HuH-7.5 (cell line): ENCODE data around the gene FCRLA.
"Not testable (repeated sequence)": the region's sequence is repeated elsewhere in the genome, so short reads cannot be mapped to it uniquely, and the experiment has no call there.

Experiments
- DNase-seq: peaks from one replicate; pipeline ENCODE4 v3.0.0; 2011; ENCODE audit warnings: low spot score

FCRLA gene

DNA sequence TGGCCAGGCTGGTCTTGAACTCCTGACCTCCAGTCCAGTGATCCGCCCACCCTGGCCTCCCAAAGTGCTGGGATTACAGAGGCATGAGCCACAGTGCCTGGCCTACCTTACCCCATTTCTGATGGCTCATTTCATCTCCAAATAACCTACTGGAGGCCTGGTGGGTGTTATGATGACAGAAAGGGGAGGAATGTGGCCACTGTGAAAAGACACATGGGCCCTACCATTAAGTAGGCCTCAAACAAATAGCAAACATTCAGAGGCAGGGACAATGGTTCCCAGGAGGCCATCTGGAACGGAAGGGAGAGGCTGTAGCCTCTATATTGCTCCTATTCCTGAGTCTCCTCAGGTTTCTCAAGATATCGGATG is 932 bp upstream of the FCRLA start:
- no peak for DNase-seq

- no peak for DNase-seq
Measured at GRCh38 chr1:161707503-161707902, 474 bp downstream of the FCRLA start.

- no peak for DNase-seq
Measured at GRCh38 chr1:161709373-161709772, 2.3 kb downstream of the FCRLA start.

DNA sequence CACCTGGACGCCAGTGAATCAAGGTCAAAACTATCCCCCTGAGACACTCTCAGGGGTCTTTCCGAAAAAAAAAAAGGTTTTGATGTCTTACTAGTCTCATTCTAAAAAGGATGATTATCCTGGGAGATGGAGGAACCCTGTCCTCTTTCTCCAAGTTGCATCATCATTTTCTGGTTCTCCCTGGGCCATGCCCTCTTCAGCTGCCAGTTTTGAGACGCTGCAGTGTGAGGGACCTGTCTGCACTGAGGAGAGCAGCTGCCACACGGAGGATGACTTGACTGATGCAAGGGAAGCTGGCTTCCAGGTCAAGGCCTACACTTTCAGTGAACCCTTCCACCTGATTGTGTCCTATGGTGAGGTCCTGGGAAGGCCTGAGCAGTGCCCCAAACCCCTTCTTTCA is 3.5 kb downstream of the FCRLA start:
- DNase-seq = no peak

- no peak for DNase-seq
Measured at GRCh38 chr1:161718559-161719324, 11.7 kb downstream of the FCRLA start.

DNA sequence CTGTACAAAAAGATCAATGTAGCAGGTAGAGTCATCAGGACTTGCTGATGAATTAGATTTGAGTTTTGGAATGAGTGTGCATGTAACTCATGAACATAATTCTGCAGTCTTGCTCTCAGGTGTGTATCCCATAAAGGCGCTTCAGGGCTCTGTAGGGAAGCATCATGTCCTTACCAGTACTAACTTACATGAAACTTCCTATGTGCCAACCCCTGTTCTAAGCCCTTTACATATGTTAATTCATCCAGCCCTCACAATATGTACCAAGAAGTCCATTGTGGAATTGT is 12.2 kb downstream of the FCRLA start:
- DNase-seq = no peak

GRCh38 chr1:161720422-161720821 is 13.4 kb downstream of the FCRLA start:
- DNase-seq = no peak

- no peak for DNase-seq
Measured at GRCh38 chr1:161720956-161721737, 14.1 kb downstream of the FCRLA start, which contains the start of gene FCRLB. TSS of gene FCRLB (plus strand) at chr1:161721544. CDS start at chr1:161722673, 1,129 bp downstream.

- no peak for DNase-seq
Measured at GRCh38 chr1:161721738-161722343, 14.8 kb downstream of the FCRLA start.

GRCh38 chr1:161722406-161722805 is 15.4 kb downstream of the FCRLA start:
- DNase-seq = no peak

DNA sequence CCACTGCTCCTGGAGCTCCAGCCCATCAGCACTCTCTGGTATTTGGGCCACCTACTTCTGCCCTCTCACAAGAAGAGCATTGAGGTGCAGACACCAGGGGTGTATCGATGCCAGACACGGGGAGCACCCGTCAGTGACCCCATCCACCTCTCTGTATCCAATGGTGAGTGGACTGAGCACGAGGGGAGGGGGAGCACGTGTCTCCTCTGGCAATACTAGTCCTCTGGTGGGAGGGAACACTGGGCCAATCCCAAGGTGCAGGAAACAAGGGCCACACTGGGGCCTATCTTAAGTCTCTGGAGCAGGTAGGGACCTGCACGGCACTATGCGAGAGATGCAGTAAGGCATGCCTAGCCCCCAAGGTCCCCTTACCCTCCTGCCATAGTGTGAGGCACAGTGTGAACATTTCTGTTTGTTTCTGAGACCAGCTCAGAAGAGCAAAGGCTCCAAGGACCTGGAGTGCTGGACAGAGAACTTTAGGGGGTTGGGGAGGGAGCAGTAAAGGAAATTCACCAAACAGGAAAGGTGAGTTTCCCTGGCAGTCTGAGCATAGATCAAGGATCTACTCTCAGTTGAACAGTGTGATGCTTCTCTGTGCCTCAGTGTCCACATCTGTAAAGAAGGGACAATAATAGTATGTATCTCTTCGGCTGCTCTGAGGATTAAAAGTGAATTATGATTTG is 16.6 kb downstream of the FCRLA start:
- no peak for DNase-seq

DNA sequence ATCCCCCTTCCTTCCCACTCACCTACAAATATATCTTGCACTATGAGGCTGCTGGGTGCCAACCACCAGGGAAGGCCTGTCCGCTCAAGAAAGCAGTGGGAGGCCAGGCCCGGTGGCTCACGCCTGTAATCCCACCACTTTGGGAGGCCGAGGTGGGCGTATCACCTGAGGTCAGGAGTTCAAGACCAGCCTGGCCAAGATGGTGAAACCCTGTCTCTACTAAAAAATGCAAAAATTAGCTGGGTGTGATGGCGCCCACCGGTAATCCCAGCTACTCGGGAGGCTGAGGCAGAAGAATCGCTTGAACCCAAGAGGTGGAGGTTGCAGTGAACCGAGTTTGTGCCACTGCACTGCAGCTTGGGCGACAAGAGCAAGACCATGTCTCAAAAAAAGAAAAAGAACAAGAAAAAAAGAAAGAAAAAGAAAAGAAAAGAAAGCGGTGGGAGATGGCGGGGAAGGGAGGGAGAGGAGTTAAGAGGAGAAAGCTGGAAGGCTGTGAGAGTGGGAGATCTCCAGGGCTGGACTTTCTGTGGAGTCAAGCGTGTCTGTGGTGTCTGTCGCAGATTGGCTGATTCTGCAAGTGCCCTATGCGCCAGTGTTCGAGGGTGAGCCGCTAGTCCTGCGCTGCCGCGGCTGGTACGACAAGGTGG is 18.4 kb downstream of the FCRLA start:
- DNase-seq = not testable (repeated sequence)

- DNase-seq = peak; percentile 22
Measured at GRCh38 chr1:161725908-161726472, 19.0 kb downstream of the FCRLA start.

DNA sequence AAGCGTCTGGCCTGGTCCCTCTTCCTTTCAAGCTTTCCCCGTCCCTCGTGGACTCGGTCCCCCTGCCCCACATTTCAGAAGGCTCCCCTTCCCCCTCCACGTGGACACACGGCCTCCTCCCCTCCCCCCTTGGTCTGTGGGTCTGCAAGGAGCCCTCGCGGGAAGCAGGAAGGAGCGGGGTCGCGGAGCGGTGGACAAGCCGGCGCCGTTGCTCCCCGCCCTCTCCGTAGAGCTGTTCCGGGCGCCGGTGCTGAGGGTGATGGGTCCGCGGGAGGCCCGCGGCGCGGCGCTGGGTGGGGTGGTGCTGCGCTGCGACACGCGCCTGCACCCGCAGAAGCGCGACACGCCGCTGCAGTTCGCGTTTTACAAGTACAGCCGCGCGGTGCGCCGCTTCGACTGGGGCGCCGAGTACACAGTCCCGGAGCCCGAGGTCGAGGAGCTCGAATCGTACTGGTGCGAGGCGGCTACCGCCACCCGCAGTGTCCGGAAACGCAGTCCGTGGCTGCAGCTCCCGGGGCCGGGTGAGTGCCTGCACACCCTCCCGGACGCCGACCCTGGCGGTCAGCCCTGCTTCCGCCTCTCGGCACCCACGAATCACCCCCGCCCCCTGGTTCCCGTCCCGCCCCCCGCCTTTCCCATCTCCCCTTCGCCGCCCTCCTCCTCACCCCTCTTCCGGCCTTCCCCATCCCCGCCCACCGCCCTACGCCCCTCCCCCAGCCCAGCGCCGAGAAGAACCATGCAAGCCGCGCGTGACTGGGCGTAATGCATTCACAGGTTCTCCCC is 19.6 kb downstream of the FCRLA start:
- DNase-seq = peak; percentile 64

GRCh38 chr1:161727256-161727924 is 20.4 kb downstream of the FCRLA start:
- DNase-seq = no peak

- no peak for DNase-seq
Measured at GRCh38 chr1:161728376-161729226, 21.6 kb downstream of the FCRLA start.

DNA sequence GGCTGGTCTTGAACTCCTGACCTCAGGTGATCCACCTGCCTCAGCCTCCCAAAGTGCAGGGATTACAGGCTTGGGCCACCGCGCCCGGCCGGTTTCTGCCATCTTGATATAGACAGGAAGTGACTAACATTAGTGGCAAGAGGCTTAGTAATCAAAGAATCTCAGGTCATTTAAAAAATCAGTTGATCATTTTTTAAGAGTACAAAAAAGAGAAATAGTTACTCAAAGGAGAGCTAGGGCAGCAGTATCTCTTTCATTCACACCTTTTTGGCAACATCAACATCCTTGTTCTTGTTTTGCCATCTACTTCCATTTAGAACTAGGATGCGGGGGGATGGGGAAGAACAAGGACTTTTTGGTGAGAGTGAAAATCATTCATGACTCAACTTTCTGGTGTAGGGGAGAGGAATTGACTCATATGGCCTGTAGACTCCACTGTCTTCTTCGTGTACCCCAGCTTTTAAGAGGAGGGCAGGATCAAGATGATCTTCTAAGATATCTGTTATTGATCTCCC is 23.1 kb downstream of the FCRLA start:
- no peak for DNase-seq

- DNase-seq = no peak
Measured at GRCh38 chr1:161731241-161731640, 24.2 kb downstream of the FCRLA start.
